Activated naive CD4-positive, alpha-beta T cell treated with anti-CD3 and anti-CD28 coated beads, Interleukin-2, amount 50 U/mL, for 72 hours (primary cell): ENCODE results near the gene DAAM2. TPM values are rescaled to one million over a fixed set of nuclear protein-coding genes. Genes with fewer than 3 reads are reported as not detected.

Experiments used
- total RNA-seq, 2 donors: library from RNA; stranded (reverse); gene quantifications; one replicate each; pipeline ENCODE4 v1.2.3, GENCODE V29; 2022

DAAM2 gene
- total RNA-seq, 2 donors from 2014 or later, result not detected

Other genes starting within 250 kb of the DAAM2 start
- gene KIF6, start 67.0 kb upstream of the DAAM2 start, total RNA-seq, result under 1 TPM; 0.16 to 0.29 TPM
- 1 to 10 TPM; 3.3 to 3.9 TPM for gene MOCS1, start 142.1 kb downstream of the DAAM2 start, total RNA-seq